Lower leg skin (tissue), 4 donors: ENCODE data around the gene TBRG1. TPM values are rescaled to one million over a fixed set of nuclear protein-coding genes. Genes with fewer than 3 reads are reported as not detected.
"Not testable (repeated sequence)": the region's sequence is repeated elsewhere in the genome, so short reads cannot be mapped to it uniquely, and the experiment has no call there.

Source experiments
- DNase-seq, 2 donors: peaks; one replicate each; pipeline ENCODE4 v3.0.0-alpha.2; 2019; ENCODE audit warnings: low spot score in 2 of 2
- H3K4me3 ChIP-seq: fragments of 200-600 bp; sonication (generic); 2 replicates; pipeline ENCODE4 v1.5.1; 2017; ENCODE audit warnings: mild to moderate bottlenecking, low read depth; ENCODE audit not compliant: poor library complexity, severe bottlenecking
- POLR2A ChIP-seq, 2 donors: fragments of 450-650 bp; IDR thresholded peaks; one replicate each; pipeline ENCODE4 v1.6.1; 2016 to 2017; ENCODE audit warnings: antibody characterized with exemption in 2 of 2, mild to moderate bottlenecking in 1 of 2, moderate library complexity in 1 of 2
- WGBS, 2 donors: methylation state at CpG; one replicate each; pipeline ENCODE4 v1.1.5; 2018; 5-methylcytosine and 5-hydroxymethylcytosine counted together
- intact Hi-C: fragments of 100-400 bp; cut with DNase I; formaldehyde crosslinking; loops from one replicate; pipeline ENCODE4 v1.15.0; 2023; ENCODE audit warnings: low total_unique reads
- total RNA-seq, 4 donors: library from RNA; depleted of rRNA; stranded (reverse); fragments of >200 nt; gene quantifications; one replicate each; pipeline ENCODE4 v1.1.0, GENCODE V29; 2016
- TF ChIP-seq, protein P1 (sequence below), 3 donors: fragments of 450-650 bp; IDR thresholded peaks; one replicate each; pipeline ENCODE4 v1.5.1; 2016; ENCODE audit warnings: antibody characterized with exemption in 3 of 3, mild to moderate bottlenecking in 3 of 3, moderate library complexity in 2 of 3

The TBRG1 gene
- total RNA-seq, 4 donors from 2014 or later: 13.9 to 24.9 (median 17.9) TPM

DNA sequence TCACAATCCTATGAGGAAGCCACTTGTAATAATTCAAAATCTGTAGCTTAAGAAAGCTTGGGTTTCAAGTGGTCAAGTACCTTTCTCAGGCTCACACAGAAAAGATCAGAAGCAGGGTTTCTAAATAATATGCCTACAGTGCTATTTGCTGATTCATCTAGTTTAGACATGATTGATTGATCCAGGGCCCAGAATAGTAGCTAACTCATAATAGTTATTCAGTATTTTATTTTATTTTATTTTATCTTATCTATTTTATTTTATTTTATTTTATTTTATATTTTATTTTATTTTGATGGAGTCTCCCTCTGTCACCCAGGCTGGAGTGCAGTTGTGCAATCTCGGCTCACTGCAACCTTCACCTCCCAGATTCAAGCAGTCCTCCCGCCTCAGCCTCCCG lies 27.4 kb upstream of the TBRG1 start:
- DNase-seq: no peak
- intact Hi-C loops: no loop called here
- no peak overlapping the region for H3K4me3 ChIP-seq
- 85 to 98% methylated on average over 3 of the region's 3 CpGs for WGBS, 2 donors
- TF ChIP-seq, protein P1, sequence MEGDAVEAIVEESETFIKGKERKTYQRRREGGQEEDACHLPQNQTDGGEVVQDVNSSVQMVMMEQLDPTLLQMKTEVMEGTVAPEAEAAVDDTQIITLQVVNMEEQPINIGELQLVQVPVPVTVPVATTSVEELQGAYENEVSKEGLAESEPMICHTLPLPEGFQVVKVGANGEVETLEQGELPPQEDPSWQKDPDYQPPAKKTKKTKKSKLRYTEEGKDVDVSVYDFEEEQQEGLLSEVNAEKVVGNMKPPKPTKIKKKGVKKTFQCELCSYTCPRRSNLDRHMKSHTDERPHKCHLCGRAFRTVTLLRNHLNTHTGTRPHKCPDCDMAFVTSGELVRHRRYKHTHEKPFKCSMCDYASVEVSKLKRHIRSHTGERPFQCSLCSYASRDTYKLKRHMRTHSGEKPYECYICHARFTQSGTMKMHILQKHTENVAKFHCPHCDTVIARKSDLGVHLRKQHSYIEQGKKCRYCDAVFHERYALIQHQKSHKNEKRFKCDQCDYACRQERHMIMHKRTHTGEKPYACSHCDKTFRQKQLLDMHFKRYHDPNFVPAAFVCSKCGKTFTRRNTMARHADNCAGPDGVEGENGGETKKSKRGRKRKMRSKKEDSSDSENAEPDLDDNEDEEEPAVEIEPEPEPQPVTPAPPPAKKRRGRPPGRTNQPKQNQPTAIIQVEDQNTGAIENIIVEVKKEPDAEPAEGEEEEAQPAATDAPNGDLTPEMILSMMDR (IDR thresholded peaks at IDR 0.05): no peak
- no peak for TF ChIP-seq POLR2A (IDR thresholded peaks at IDR 0.05)

DNA sequence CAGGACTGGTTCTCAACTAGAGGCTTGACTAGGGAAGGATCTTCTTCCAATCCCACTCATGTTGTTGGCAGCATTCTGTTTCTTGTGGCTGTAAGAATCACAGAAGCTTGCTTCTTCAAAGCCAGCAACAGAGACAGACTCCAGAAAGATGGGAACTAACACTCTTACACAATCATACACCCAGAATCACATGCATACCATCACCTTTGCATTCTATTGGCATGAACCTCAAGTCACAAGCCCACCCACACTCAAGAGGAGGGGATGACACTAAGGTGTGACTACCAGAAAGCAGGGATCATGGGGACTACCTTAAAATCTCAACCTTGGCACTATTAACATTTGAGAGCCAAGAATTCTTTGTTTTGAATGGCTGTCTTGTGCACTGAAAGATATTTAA lies 25.0 kb upstream of the TBRG1 start:
- no peak overlapping the region for H3K4me3 ChIP-seq
- no peak for TF ChIP-seq POLR2A (IDR thresholded peaks at IDR 0.05)
- TF ChIP-seq, protein P1 (IDR thresholded peaks at IDR 0.05): no peak
- DNase-seq: no peak
- intact Hi-C loops: no loop called here

DNA sequence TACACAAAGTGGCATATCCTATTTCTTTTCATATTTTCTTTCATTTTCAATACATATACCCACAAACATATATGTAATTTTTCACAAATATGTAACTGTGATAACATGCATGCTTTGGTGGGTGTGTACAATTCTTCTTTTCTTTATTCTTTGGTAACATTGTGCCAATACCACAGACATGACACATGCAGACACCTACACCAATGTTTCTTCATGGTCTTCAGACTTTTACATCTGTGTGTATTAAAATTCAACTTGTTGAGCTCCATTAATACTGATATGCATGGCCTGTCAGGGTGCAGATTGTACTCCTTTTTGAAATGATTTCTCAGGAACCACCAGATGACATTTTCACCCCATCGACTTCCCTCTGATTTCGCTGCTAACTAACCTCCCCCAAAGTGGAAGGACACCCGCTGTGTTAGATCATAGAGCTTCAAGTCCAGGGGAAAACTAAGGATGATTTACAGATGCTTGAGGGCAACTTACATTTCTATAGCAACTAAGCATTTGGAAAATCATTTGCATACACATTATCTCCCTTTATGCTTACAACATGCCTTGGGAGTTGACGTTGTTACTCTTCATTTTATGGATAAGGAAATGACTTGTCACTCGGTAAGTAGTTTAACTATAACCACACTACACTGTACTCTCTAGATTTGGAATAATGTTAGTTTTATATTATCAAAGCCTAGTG lies 21.9 kb upstream of the TBRG1 start:
- DNase-seq: no peak
- 42 to 52% methylated on average over 5 of the region's 5 CpGs for WGBS, 2 donors
- intact Hi-C loops: no loop called here
- no peak overlapping the region for H3K4me3 ChIP-seq
- TF ChIP-seq POLR2A (IDR thresholded peaks at IDR 0.05): no peak
- TF ChIP-seq, protein P1 (IDR thresholded peaks at IDR 0.05): no peak

DNA sequence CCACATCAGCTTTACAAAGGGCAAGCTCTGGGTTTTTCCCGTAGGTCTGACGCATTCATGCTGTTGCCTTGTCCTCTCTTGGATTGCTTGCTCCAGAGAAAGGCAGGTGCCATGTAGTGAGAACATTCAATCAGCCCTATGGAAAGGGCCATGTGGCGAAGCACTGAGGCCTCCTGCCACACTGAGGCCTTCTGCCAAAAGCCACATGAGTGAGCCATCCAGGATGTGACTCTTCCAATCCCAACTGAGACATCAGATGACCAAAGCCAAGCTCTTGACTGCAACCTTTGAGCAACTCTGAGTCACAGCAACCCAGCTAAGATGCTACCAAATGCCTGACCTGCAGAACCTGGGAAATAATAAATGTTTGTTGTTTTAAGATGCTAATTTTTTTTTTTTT lies 20.5 kb upstream of the TBRG1 start:
- DNase-seq: no peak
- intact Hi-C loops: no loop called here
- no peak overlapping the region for H3K4me3 ChIP-seq
- TF ChIP-seq POLR2A (IDR thresholded peaks at IDR 0.05): no peak
- TF ChIP-seq, protein P1 (IDR thresholded peaks at IDR 0.05): no peak
- WGBS, 2 donors: 78 to 88% methylated on average over 3 of the region's 3 CpGs

DNA sequence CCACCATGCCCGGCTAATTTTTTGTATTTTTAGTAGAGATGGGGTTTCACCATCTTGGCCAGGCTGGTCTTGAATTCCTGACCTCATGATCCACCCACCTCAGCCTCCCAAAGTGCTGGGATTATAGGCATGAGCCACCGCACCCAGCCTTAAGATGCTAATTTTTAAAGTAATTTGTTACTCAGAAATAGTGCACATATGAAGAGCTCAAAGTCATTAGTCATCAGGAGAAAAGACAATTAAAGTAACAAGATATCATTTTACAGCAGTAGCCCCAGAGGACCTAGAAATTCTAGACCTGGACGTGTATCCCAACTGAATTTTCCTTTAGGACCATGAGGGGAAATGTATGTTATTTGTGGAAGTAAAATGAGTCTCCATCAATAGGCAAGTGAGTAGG lies 19.9 kb upstream of the TBRG1 start:
- H3K4me3 ChIP-seq, DNase-seq, intact Hi-C loops: not testable (repeated sequence)
- WGBS, 2 donors: 73 to 76% methylated on average over 3 of the region's 3 CpGs

DNA sequence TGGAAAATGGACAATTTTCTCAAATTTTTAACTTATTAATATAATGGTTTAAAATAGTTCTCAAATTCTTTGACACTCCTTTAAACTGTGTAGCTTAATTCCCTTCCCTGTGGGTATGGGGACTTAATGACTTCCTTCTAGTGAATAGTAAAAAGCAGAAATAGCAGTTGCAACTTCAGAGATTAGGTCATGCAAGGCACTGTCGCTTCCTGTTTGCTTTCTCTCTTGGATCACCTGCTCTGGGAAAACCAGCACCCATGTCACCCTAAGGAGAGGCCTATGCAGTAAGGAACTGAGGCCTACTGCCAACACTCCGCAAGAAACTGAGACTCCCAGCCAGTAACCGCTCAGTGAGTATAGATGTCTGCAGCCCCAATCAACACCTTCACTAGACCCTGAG lies 16.9 kb upstream of the TBRG1 start:
- TF ChIP-seq POLR2A (IDR thresholded peaks at IDR 0.05): no peak
- TF ChIP-seq, protein P1 (IDR thresholded peaks at IDR 0.05): no peak
- H3K4me3 ChIP-seq: no peak overlapping the region
- no peak for DNase-seq
- intact Hi-C loops: no loop called here
- 75 to 83% methylated on average over 3 of the region's 3 CpGs for WGBS, 2 donors
